HUES6 (cell line): ENCODE data around the gene PRR36.
"Not testable (repeated sequence)": the region's sequence is repeated elsewhere in the genome, so short reads cannot be mapped to it uniquely, and the experiment has no call there.

ENCODE experiments used
- H3K27ac ChIP-seq: 2 replicates; pipeline ENCODE4 v1.7.0; 2013; ENCODE audit warnings: low read depth, mild to moderate bottlenecking, low read length, inconsistent platforms
- H3K27me3 ChIP-seq: 2 replicates; pipeline ENCODE4 v1.6.1; 2013; ENCODE audit warnings: low read length; ENCODE audit not compliant: control insufficient read depth, insufficient read depth
- H3K36me3 ChIP-seq: 2 replicates; pipeline ENCODE4 v1.6.1; 2013; ENCODE audit warnings: low read length; ENCODE audit not compliant: control insufficient read depth, insufficient read depth
- H3K4me1 ChIP-seq: 2 replicates; pipeline ENCODE4 v1.6.1; 2013; ENCODE audit warnings: low read length; ENCODE audit not compliant: control insufficient read depth, insufficient read depth
- H3K4me3 ChIP-seq: 2 replicates; pipeline ENCODE4 v1.5.1; 2013; ENCODE audit warnings: low read depth, low read length
- H3K9ac ChIP-seq: one replicate; pipeline ENCODE4 v1.6.1; 2013; ENCODE audit warnings: mild to moderate bottlenecking, low read length
- H3K9me3 ChIP-seq: 2 replicates; pipeline ENCODE4 v1.6.1; 2013; ENCODE audit warnings: low read depth, low read length; ENCODE audit not compliant: control insufficient read depth, insufficient read depth

The PRR36 gene

GRCh38 chr19:7861619-7862412 lies 12.4 kb downstream of the PRR36 start:
- H3K36me3 ChIP-seq = no peaks in the 10 kb centered on the region
- no peaks in the 10 kb centered on the region for H3K9me3 ChIP-seq
- no peak overlapping the region for H3K27ac ChIP-seq
- no peak overlapping the region for H3K9ac ChIP-seq
- peaks cover 89% of the 10 kb centered on the region for H3K27me3 ChIP-seq
- peaks cover 42% of the 10 kb centered on the region for H3K4me1 ChIP-seq
- H3K4me3 ChIP-seq = peak overlapping the region; percentile 71

GRCh38 chr19:7860714-7861618 lies 13.2 kb downstream of the PRR36 start:
- Histone ChIP-seq H3K9ac (no peak overlapping the region), H3K27me3 (peaks cover 83% of the 10 kb centered on the region), H3K4me3 (no peak overlapping the region), H3K27ac (no peak overlapping the region), H3K4me1 (peaks cover 40% of the 10 kb centered on the region), H3K9me3 (no peaks in the 10 kb centered on the region), H3K36me3 (no peaks in the 10 kb centered on the region)

- Histone ChIP-seq H3K27ac (no peak overlapping the region), H3K27me3 (peaks cover 83% of the 10 kb centered on the region), H3K9ac (no peak overlapping the region), H3K4me3 (no peak overlapping the region), H3K36me3 (no peaks in the 10 kb centered on the region), H3K9me3 (no peaks in the 10 kb centered on the region), H3K4me1 (peaks cover 32% of the 10 kb centered on the region)
These were observed 14.1 kb downstream of the PRR36 start for GRCh38 chr19:7859831-7860713.

GRCh38 chr19:7859087-7859486 lies 15.1 kb downstream of the PRR36 start:
- H3K9me3 ChIP-seq, H3K27ac ChIP-seq, H3K9ac ChIP-seq, H3K36me3 ChIP-seq, H3K4me3 ChIP-seq: not testable (repeated sequence)
- peaks cover 83% of the 10 kb centered on the region for H3K27me3 ChIP-seq
- H3K4me1 ChIP-seq = peaks cover 29% of the 10 kb centered on the region

GRCh38 chr19:7858109-7858770 lies 15.9 kb downstream of the PRR36 start:
- H3K9me3 ChIP-seq = no peaks in the 10 kb centered on the region
- H3K27ac ChIP-seq = no peak overlapping the region
- H3K27me3 ChIP-seq = peaks cover 80% of the 10 kb centered on the region
- no peaks in the 10 kb centered on the region for H3K36me3 ChIP-seq
- peak overlapping the region; percentile 51 for H3K4me3 ChIP-seq
- H3K4me1 ChIP-seq = peaks cover 27% of the 10 kb centered on the region
- no peak overlapping the region for H3K9ac ChIP-seq

- Histone ChIP-seq H3K4me1 (peaks cover 31% of the 10 kb centered on the region), H3K4me3 (peak overlapping the region; percentile 51), H3K27ac (no peak overlapping the region), H3K27me3 (peaks cover 76% of the 10 kb centered on the region), H3K9ac (no peak overlapping the region), H3K36me3 (no peaks in the 10 kb centered on the region), H3K9me3 (no peaks in the 10 kb centered on the region)
These were observed 16.5 kb downstream of the PRR36 start for GRCh38 chr19:7857727-7858108.

GRCh38 chr19:7856679-7857663 lies 17.2 kb downstream of the PRR36 start:
- Histone ChIP-seq H3K27me3 (peaks cover 72% of the 10 kb centered on the region), H3K4me1 (peaks cover 27% of the 10 kb centered on the region), H3K9me3 (no peaks in the 10 kb centered on the region), H3K9ac (no peak overlapping the region), H3K36me3 (no peaks in the 10 kb centered on the region), H3K4me3 (no peak overlapping the region), H3K27ac (no peak overlapping the region)

- Histone ChIP-seq H3K36me3 (no peaks in the 10 kb centered on the region), H3K9ac (no peak overlapping the region), H3K4me3 (no peak overlapping the region), H3K27me3 (peaks cover 67% of the 10 kb centered on the region), H3K4me1 (peaks cover 20% of the 10 kb centered on the region), H3K9me3 (no peaks in the 10 kb centered on the region), H3K27ac (no peak overlapping the region)
These were observed 18.0 kb downstream of the PRR36 start for GRCh38 chr19:7856109-7856591.

GRCh38 chr19:7855426-7856108 lies 18.6 kb downstream of the PRR36 start:
- peaks cover 62% of the 10 kb centered on the region for H3K27me3 ChIP-seq
- no peaks in the 10 kb centered on the region for H3K36me3 ChIP-seq
- peaks cover 19% of the 10 kb centered on the region for H3K4me1 ChIP-seq
- H3K9ac ChIP-seq = no peak overlapping the region
- no peaks in the 10 kb centered on the region for H3K9me3 ChIP-seq
- no peak overlapping the region for H3K4me3 ChIP-seq
- H3K27ac ChIP-seq = no peak overlapping the region
